GM10266 (cell line): Measurements from ENCODE around the gene VOPP1.
A peak's percentile ranks its signal among the peaks of the same experiment; 100 is the strongest.
"Not testable (repeated sequence)": the region's sequence is repeated elsewhere in the genome, so short reads cannot be mapped to it uniquely, and the experiment has no call there.

Experiments
- DNase-seq: peaks from one replicate; pipeline ENCODE4 v3.0.0; 2012; ENCODE audit errors: extremely low spot score
- CTCF ChIP-seq: IDR thresholded peaks from 2 replicates; pipeline ENCODE4 v1.5.1; 2012; ENCODE audit warnings: mild to moderate bottlenecking, low read depth; ENCODE audit not compliant: control insufficient read depth, insufficient read depth; ENCODE audit errors: missing control alignments

Gene VOPP1

DNA sequence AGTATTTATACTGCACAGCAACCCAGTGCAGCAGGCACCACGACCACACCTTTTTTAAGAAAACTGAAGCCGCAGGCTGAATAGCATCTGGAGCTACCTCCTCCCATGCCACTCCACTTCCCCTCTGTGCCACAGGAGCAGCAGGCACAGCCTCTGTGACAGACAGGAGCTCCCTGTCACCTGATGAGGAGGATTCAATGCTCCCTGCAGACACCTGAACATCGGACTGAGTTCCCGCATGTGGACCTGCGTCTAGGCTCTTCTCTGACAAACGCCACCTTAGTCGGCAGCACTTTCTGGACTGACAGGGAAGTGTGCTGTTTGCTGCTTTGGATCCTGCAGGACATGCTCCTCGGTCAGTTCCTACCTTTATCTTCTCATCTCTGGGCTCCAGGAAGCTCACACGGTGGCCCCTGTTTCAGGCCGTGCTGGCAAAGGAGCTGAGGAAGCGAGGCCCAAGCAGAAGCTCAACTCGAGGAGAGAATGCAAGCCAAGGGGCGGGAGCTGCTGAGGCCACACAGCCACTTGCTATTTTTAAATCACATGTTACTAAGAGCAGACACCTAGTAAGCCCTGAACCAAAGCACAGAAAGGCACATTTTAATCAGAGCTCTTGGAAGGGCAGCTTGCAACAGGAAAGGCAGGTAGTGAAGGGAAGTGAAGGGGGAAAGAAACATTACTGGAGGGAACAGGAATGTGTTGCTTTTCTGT, 56.6 kb downstream of the VOPP1 start:
- peak; percentile 49 for DNase-seq
- TF ChIP-seq CTCF = no peak

DNA sequence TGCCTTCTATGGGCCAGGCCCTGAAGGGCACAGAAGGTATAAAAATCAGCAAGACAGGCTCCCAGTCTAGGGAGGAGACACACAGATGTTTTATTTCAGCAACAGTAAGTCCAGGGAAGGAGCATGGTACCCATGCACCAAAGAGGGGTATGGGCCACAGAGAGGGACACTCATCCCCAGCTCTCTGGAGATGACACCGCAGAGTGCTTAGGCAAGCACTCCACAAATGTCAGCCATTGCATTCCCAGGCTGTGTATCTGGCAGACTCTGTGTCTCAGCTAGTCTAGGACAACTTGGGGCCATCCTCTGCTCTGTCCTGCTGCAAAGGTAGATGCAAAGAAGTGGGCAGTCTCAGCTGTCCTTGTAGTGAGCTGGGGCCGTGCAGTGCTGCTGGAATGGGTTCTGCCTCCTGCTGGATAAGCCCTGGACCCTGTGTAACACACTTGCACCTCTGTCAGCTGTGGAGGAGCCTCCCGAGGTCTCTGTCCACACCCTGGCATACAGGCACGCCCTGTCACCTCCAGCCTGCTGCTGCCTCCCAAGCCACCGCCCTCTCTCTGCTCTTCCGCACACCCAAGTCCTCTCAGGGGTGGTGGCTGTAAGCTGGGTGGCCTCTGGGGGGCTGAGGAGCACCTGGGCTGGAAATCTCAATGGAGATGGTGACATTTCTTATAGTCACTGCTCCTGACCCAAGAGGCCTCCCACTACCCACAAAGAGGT, 57.6 kb downstream of the VOPP1 start:
- TF ChIP-seq CTCF = no peak

GRCh38 chr7:55513868-55514267, 58.4 kb downstream of the VOPP1 start:
- TF ChIP-seq CTCF = no peak
- DNase-seq = peak; percentile 32

More for the DNA sequence above, 57.6 kb downstream of the VOPP1 start:
- no peak for DNase-seq

DNA sequence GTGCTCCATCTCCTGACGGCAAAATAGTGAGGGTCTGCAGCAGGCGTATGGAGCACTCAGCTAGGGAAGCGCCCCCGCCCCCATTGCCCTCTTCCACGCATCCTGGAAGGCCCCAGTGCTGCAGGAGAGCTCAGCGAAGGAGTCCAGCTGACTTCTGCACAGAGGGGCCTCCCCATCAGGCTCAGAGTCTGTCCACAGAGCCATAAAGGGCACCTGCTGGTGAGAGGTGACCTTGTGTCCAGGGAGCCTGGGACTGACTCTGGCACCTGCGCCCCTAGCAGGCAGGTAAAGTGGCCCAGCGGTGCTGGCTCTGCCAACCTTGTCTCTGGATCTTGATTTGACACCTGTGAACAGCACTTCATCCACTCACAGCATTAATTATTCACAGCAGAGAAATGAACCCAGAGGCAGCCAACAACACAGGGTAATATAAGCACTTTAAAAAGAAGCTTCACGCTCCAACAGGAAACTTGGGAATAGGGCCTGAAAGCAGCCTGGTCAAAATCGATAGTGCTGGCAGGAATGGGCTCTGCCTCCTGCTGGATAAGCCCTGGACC, 59.6 kb downstream of the VOPP1 start:
- no peak for TF ChIP-seq CTCF
- DNase-seq = no peak

GRCh38 chr7:55510621-55511020, 61.7 kb downstream of the VOPP1 start:
- no peak for DNase-seq

DNA sequence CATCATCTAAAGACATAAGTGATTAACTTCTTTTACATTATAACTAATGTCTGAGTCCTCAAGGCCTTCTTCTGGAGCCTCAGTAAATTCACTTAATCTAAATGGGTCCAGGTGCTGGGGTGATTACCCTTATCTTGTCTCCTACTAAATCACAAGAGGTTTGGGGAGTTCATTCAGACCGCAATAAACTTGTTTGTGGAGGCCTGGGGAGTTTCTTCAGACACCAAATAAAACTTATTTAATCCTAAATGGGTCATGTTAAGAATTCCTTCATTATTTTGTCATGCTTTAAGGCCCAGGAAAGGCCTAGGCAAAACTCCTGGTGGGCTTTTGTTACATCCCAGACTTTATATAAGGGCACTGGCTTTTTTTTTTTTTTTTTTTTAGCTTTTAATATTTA, 62.1 kb downstream of the VOPP1 start:
- not testable (repeated sequence) for DNase-seq

More at GRCh38 chr7:55510621-55511020, 61.7 kb downstream of the VOPP1 start:
- TF ChIP-seq CTCF = no peak

DNA sequence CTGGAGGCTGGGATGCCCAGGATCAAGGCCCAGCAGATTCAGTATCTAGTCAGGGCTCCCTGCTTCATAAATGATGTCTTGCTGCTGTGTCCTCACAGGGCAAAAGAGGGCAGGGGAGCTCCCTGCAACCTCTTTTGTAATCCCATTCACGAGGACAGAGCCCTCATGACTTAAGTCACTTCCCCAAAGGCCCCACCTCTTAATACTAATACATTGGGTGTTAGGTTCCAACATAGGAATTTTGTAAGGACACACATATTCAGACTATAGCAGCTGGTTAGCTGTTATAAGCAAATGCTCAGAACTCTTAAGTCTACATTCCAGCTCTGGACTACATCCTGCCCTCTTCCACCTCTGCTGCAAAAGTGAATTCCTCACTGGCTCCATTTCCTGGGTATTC, 63.0 kb downstream of the VOPP1 start:
- peak; percentile 20 for TF ChIP-seq CTCF
- no peak for DNase-seq
